GM23338 (cell line): ENCODE data around the gene GTF2H4. TPM values are rescaled to one million over a fixed set of nuclear protein-coding genes. Genes with fewer than 3 reads are reported as not detected.
"Not testable (repeated sequence)": the region's sequence is repeated elsewhere in the genome, so short reads cannot be mapped to it uniquely, and the experiment has no call there.

ENCODE experiments used
- ATAC-seq: fragments of 200-7000 bp; cut with Tn5 transposase; 3 replicates; pipeline ENCODE4 v1.9.1; 2020
- DNase-seq: peaks from one replicate; pipeline ENCODE4 v3.0.0-alpha.2; 2015; ENCODE audit warnings: low spot score
- H2AFZ ChIP-seq: fragments of 200-600 bp; sonication (generic); 2 replicates; pipeline ENCODE4 v1.8.0; 2016; ENCODE audit warnings: antibody characterized with exemption, mild to moderate bottlenecking, moderate library complexity
- H3F3A ChIP-seq: fragments of 200-600 bp; sonication (generic); replicated peaks from 2 replicates; pipeline ENCODE4 v1.8.0; 2017; ENCODE audit warnings: antibody characterized with exemption, mixed run types, low read depth
- H3K27ac ChIP-seq: fragments of 200-600 bp; sonication (generic); 2 replicates; pipeline ENCODE4 v1.6.1; 2016; ENCODE audit warnings: low read depth
- H3K27me3 ChIP-seq: fragments of 200-600 bp; sonication (generic); 2 replicates; pipeline ENCODE4 v1.8.0; 2016; ENCODE audit warnings: mild to moderate bottlenecking, mixed run types, moderate library complexity; ENCODE audit not compliant: insufficient read depth
- H3K36me3 ChIP-seq: fragments of 200-600 bp; sonication (generic); 2 replicates; pipeline ENCODE4 v1.8.0; 2016; ENCODE audit warnings: mild to moderate bottlenecking; ENCODE audit not compliant: insufficient read depth
- H3K4me1 ChIP-seq: fragments of 200-600 bp; sonication (generic); 2 replicates; pipeline ENCODE4 v1.8.0; 2016; ENCODE audit warnings: mild to moderate bottlenecking, moderate library complexity; ENCODE audit not compliant: insufficient read depth
- H3K4me2 ChIP-seq: fragments of 200-600 bp; sonication (generic); 2 replicates; pipeline ENCODE4 v1.7.1; 2017; ENCODE audit warnings: mixed run types
- H3K4me3 ChIP-seq: fragments of 200-600 bp; sonication (generic); 2 replicates; pipeline ENCODE4 v1.6.1; 2016; ENCODE audit warnings: mixed run types
- H3K79me2 ChIP-seq: fragments of 200-600 bp; sonication (generic); replicated peaks from 2 replicates; pipeline ENCODE4 v1.8.0; 2017; ENCODE audit warnings: mild to moderate bottlenecking; ENCODE audit not compliant: insufficient read depth
- H3K9me2 ChIP-seq: fragments of 200-600 bp; sonication (generic); 2 replicates; pipeline ENCODE4 v1.8.0; 2017; ENCODE audit not compliant: insufficient read depth
- H4K20me1 ChIP-seq: fragments of 200-600 bp; sonication (generic); replicated peaks from 2 replicates; pipeline ENCODE4 v1.8.0; 2017; ENCODE audit warnings: mild to moderate bottlenecking; ENCODE audit not compliant: insufficient read depth
- H3K27ac Mint-ChIP-seq: 2 replicates; pipeline ENCODE4 v1.8.0; 2020; ENCODE audit warnings: inconsistent platforms, mild to moderate bottlenecking, moderate library complexity, mixed read lengths
- H3K27me3 Mint-ChIP-seq: 3 replicates; pipeline ENCODE4 v1.8.0; 2022; ENCODE audit warnings: low read depth, mild to moderate bottlenecking, moderate library complexity, mixed read lengths, inconsistent platforms; ENCODE audit not compliant: insufficient read depth, poor library complexity
- H3K36me3 Mint-ChIP-seq: 3 replicates; pipeline ENCODE4 v1.8.0; 2021; ENCODE audit warnings: low read depth, mild to moderate bottlenecking, inconsistent platforms, moderate library complexity, mixed read lengths
- H3K4me1 Mint-ChIP-seq: 3 replicates; pipeline ENCODE4 v1.8.0; 2020; ENCODE audit warnings: mild to moderate bottlenecking, inconsistent platforms, mixed read lengths
- H3K4me3 Mint-ChIP-seq: 3 replicates; pipeline ENCODE4 v1.8.0; 2021; ENCODE audit warnings: moderate library complexity, mild to moderate bottlenecking, inconsistent platforms, mixed read lengths
- H3K9me3 Mint-ChIP-seq: 3 replicates; pipeline ENCODE4 v1.8.0; 2020; ENCODE audit warnings: moderate library complexity, mild to moderate bottlenecking, inconsistent platforms, mixed read lengths
- EZH2 ChIP-seq: fragments of 200-600 bp; sonication (generic); IDR thresholded peaks from one replicate; pipeline ENCODE4 v1.8.0; 2017; ENCODE audit warnings: antibody characterized with exemption, mild to moderate bottlenecking, low read depth; ENCODE audit not compliant: unreplicated experiment
- EZH2phosphoT487 ChIP-seq: fragments of 200-600 bp; sonication (generic); IDR thresholded peaks from one replicate; pipeline ENCODE4 v1.8.1; 2018; ENCODE audit warnings: antibody characterized with exemption; ENCODE audit not compliant: unreplicated experiment
- NANOG ChIP-seq: IDR thresholded peaks from 2 replicates; pipeline ENCODE4 v1.6.1; 2016; ENCODE audit warnings: antibody characterized with exemption, borderline replicate concordance
- POLR2AphosphoS5 ChIP-seq: IDR thresholded peaks from 2 replicates; pipeline ENCODE4 v1.6.1; 2016; ENCODE audit warnings: antibody characterized with exemption, low read depth
- STAT1 ChIP-seq: IDR thresholded peaks from one replicate; pipeline ENCODE4 v1.6.1; 2016; ENCODE audit warnings: antibody characterized with exemption; ENCODE audit not compliant: unreplicated experiment
- ZNF114 ChIP-seq: fragments of 250-450 bp; sonication (Bioruptor Pico); IDR thresholded peaks from 2 replicates; pipeline ENCODE4 v1.5.0; 2020; ENCODE audit warnings: mild to moderate bottlenecking, moderate library complexity
- ZNF331 ChIP-seq: fragments of 250-450 bp; sonication (Bioruptor Pico); IDR thresholded peaks from 2 replicates; pipeline ENCODE4 v1.5.0; 2020; ENCODE audit warnings: low read depth, mild to moderate bottlenecking, moderate library complexity
- polyA plus RNA-seq: library from polyadenylated mRNA; unstranded; fragments of >200 nt; fragmentation: Nextera tagmentation; extraction: Ambion mirVana; gene quantifications from 2 replicates; pipeline ENCODE4 v1.2.1, GENCODE V29; 2016
- total RNA-seq: library from RNA; depleted of rRNA; stranded (reverse); fragments of >200 nt; shearing (Covaris generic); gene quantifications from 2 replicates; pipeline ENCODE4 v1.2.3, GENCODE V29; 2014
- TF ChIP-seq, protein P1 (sequence below): IDR thresholded peaks from one replicate; pipeline ENCODE4 v1.6.1; 2018; ENCODE audit warnings: antibody characterized with exemption; ENCODE audit not compliant: unreplicated experiment
- TF ChIP-seq, protein P2 (sequence below): IDR thresholded peaks from 2 replicates; pipeline ENCODE4 v1.6.1; 2016; ENCODE audit warnings: antibody characterized with exemption

The GTF2H4 gene
- total and polyA plus RNA-seq, 2 experiments from 2014 or later, result 14.8 to 32.6 TPM

DNA sequence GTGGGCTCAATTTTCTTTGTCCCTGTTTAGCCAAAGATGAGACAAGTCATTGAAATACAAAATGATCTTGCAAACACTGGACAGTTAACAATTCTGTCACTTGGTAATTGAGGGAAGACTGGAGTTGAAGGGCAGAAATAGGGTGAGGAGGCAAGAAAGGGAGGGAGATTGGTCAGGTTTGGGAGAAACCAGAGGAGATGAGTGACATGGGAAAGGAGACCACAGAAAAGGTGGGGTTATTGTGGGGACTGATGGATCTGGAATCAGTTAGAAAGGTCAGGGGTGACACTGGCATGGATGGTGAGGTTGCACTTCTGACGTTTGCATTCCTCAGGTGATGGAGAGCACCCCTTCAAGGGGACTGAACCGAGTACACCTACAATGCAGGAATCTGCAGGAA, 693 bp downstream of the GTF2H4 start (continued):
- TF ChIP-seq EZH2phosphoT487 (no peak), NANOG (no peak), ZNF331 (CRISPR knock-in tag) (no peak), ZNF114 (CRISPR knock-in tag) (no peak), STAT1 (no peak), EZH2 (no peak)
- TF ChIP-seq, protein P1, sequence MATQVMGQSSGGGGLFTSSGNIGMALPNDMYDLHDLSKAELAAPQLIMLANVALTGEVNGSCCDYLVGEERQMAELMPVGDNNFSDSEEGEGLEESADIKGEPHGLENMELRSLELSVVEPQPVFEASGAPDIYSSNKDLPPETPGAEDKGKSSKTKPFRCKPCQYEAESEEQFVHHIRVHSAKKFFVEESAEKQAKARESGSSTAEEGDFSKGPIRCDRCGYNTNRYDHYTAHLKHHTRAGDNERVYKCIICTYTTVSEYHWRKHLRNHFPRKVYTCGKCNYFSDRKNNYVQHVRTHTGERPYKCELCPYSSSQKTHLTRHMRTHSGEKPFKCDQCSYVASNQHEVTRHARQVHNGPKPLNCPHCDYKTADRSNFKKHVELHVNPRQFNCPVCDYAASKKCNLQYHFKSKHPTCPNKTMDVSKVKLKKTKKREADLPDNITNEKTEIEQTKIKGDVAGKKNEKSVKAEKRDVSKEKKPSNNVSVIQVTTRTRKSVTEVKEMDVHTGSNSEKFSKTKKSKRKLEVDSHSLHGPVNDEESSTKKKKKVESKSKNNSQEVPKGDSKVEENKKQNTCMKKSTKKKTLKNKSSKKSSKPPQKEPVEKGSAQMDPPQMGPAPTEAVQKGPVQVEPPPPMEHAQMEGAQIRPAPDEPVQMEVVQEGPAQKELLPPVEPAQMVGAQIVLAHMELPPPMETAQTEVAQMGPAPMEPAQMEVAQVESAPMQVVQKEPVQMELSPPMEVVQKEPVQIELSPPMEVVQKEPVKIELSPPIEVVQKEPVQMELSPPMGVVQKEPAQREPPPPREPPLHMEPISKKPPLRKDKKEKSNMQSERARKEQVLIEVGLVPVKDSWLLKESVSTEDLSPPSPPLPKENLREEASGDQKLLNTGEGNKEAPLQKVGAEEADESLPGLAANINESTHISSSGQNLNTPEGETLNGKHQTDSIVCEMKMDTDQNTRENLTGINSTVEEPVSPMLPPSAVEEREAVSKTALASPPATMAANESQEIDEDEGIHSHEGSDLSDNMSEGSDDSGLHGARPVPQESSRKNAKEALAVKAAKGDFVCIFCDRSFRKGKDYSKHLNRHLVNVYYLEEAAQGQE, result no peak
- TF ChIP-seq, protein P2, sequence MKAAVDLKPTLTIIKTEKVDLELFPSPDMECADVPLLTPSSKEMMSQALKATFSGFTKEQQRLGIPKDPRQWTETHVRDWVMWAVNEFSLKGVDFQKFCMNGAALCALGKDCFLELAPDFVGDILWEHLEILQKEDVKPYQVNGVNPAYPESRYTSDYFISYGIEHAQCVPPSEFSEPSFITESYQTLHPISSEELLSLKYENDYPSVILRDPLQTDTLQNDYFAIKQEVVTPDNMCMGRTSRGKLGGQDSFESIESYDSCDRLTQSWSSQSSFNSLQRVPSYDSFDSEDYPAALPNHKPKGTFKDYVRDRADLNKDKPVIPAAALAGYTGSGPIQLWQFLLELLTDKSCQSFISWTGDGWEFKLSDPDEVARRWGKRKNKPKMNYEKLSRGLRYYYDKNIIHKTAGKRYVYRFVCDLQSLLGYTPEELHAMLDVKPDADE, result no peak

DNA sequence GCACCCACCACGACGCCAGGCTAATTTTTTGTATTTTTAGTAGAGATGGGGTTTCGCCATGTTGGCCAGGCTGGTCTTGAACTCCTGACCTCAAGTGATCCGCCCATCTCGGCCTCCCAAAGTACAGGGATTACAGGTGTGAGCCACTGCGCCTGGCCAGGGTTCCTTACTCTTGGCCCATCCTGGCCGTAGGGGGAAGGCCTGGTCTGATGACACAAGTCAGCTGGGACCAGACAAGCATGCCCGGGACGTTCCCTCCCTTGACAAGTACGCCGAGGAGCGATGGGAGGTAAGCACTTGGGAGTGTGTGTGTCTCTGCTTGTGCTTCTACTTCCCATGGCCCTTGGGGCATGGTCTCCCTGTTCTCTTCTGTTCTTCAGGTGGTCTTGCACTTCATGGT, 2.5 kb downstream of the GTF2H4 start:
- not testable (repeated sequence) for H2AFZ ChIP-seq, H3K36me3 ChIP-seq, H3K4me3 Mint-ChIP-seq, H4K20me1 ChIP-seq, H3K4me2 ChIP-seq, H3K9me3 Mint-ChIP-seq, H3K4me1 ChIP-seq, DNase-seq, H3K27ac ChIP-seq, H3K27me3 ChIP-seq, H3K27ac Mint-ChIP-seq, H3K4me3 ChIP-seq, H3K9me2 ChIP-seq, H3K79me2 ChIP-seq, ATAC-seq
- peaks cover 36% of the 10 kb centered on the region for H3K36me3 Mint-ChIP-seq
- H3F3A ChIP-seq, result 0 out of 2 replicates have a peak, but pooled peaks cover 21% of the 10 kb centered on the region
- H3K4me1 Mint-ChIP-seq, result peaks cover 26% of the 10 kb centered on the region
- peaks cover 16% of the 10 kb centered on the region for H3K27me3 Mint-ChIP-seq

DNA sequence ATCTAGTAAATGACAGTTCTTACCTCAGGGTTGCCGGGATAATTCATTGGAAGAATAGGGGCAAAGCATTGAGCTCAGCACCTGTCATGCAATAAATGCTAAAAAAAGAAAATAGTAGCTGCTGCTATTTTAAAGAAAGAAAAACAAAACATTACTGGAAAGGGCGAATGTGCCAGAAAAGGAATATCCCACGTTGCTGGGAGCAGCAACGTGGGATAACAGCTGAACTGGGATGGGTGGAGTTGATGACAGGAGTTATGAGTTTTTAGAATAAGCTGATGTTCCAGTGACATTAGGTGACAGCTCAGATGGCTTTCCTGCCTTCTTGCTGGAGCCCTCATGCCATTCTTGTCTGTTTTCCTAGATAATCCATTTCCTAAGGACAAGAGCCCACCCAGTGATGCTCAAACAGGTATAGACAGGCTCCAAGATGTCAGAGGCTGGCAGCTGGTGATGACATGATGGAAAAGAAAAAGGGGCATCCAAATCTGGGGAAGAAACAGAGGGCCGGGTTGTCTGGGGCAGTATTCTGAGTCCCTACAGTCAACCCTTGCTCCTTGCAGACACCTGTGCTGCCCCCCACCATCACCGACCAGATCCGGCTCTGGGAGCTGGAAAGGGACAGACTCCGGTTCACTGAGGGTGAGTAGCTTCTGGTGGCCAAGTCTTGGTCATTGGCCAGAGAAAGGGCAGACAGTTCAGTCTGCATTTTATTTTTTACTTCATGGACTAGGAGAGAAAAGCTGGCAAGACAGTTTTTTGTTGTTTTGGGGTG, 4.9 kb downstream of the GTF2H4 start:
- Mint-ChIP-seq H3K36me3 (peaks cover 58% of the 10 kb centered on the region), H3K27me3 (peaks cover 20% of the 10 kb centered on the region), H3K4me1 (peaks cover 24% of the 10 kb centered on the region), H3K9me3 (no peaks in the 10 kb centered on the region), H3K4me3 (peak overlapping the region; percentile 89), H3K27ac (no peak overlapping the region)
- Histone ChIP-seq H3K27me3 (no peaks in the 10 kb centered on the region), H3K36me3 (peaks cover 7% of the 10 kb centered on the region; the same call in 1 of the 2 replicates), H4K20me1 (no peaks in the 10 kb centered on the region; the same call in 1 of the 2 replicates), H3K79me2 (peaks cover 10% of the 10 kb centered on the region), H3K4me3 (peak overlapping the region; percentile 84), H3K9me2 (no peaks in the 10 kb centered on the region), H3K27ac (peak overlapping the region; percentile 59; the same call in 1 of the 2 replicates), H2AFZ (no peak overlapping the region; the same call in 1 of the 2 replicates), H3K4me2 (peak overlapping the region; percentile 97), H3F3A (0 out of 2 replicates have a peak, but pooled peaks cover 17% of the 10 kb centered on the region), H3K4me1 (peaks cover 8% of the 10 kb centered on the region; the same call in 1 of the 2 replicates)
- DNase-seq, result no peak
- no peak for ATAC-seq
- TF ChIP-seq, protein P1, result no peak
- 0 out of 2 replicates have a peak, but pooled peaks have one; percentile 29 for TF ChIP-seq POLR2AphosphoS5
